RPMI8226 (cell line): Measurements from ENCODE around the gene FBXO2.

Experiments
- DNase-seq: peaks from one replicate; pipeline ENCODE4 v3.0.0-alpha.2; 2015

Gene FBXO2, protein sequence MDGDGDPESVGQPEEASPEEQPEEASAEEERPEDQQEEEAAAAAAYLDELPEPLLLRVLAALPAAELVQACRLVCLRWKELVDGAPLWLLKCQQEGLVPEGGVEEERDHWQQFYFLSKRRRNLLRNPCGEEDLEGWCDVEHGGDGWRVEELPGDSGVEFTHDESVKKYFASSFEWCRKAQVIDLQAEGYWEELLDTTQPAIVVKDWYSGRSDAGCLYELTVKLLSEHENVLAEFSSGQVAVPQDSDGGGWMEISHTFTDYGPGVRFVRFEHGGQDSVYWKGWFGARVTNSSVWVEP

DNA sequence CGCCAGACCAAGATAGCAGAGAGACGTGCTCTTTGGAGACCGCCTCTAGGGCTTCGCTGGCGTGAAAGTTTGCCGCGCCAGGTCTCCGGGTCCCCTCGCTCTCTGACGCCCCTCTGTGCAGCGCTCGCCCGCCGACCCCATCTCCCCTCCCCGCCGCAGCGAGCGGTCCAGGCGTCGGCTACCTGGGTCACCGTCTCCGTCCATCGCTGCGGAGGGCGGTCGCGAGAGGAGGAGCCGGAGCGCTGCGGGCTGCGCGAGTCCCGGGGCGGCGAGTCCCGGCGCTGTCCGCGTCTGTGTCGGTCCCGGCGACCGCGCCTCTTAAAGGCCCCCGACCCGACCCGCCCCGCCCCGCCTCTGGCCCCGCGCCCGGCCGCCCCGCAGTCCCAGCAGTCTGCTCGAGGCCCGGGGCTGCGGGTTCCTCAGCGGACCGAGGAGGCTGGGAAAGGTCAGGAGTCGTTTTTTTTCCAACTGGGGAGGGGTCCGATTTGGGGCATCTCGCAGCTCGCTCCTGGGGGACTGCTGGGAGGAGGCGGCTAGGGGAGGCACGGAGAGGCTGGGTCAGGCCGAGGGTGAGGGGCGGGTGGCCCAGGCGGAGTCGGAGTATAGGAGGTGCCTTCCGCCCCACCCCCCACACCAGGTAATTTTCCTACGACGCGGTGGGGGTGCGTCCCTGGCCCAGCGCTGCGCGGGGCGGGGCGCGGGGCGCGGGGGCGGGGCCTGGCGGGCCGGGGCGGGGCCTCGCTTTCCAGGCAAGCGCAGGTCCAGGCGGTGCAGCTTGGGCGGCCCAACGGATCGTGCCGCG lies at the start of gene FBXO2, which contains the start of gene FBXO44:
FBXO2 (minus strand) TSS at position 293 of the 802 bp plus-strand sequence; CDS start at position 204, 89 bp downstream.
FBXO44 (plus strand) TSS at position 741 of the 802 bp plus-strand sequence. CDS start 959 bp downstream, outside the sequence.
- peak; percentile 64 for DNase-seq

GRCh38 chr1:11703357-11704193 lies 49.3 kb upstream of the FBXO2 start:
- no peak for DNase-seq

GRCh38 chr1:11701981-11702803 lies 48.0 kb upstream of the FBXO2 start:
- DNase-seq = no peak

GRCh38 chr1:11701551-11701961 lies 47.3 kb upstream of the FBXO2 start:
- DNase-seq = no peak

- DNase-seq = no peak
Measured at GRCh38 chr1:11700601-11701467, 46.6 kb upstream of the FBXO2 start.

- DNase-seq = no peak
Measured at GRCh38 chr1:11697893-11698210, 43.6 kb upstream of the FBXO2 start.

GRCh38 chr1:11697188-11697892 lies 43.1 kb upstream of the FBXO2 start:
- DNase-seq = no peak

- no peak for DNase-seq
Measured at GRCh38 chr1:11695861-11696260, 41.6 kb upstream of the FBXO2 start.

DNA sequence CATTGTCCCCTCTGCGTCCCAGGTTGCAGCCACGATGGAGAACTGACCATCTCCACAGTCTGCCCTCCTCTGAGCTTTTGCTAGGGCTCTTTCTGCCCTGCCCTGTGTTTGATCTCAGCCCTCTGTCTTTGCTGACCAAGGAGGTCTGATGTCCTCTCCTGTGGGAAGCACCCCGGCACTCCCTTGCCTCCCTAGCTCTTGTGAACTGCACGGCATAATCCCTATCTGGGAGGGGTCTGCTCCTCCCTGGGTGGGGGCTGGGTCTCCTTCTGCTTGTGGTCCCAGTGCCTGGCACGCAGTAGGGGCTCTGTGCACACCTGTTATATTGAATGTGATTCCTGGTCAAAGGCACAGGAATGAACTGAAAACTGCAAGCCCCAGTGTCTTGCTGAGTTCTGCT lies 39.7 kb upstream of the FBXO2 start:
- no peak for DNase-seq

DNA sequence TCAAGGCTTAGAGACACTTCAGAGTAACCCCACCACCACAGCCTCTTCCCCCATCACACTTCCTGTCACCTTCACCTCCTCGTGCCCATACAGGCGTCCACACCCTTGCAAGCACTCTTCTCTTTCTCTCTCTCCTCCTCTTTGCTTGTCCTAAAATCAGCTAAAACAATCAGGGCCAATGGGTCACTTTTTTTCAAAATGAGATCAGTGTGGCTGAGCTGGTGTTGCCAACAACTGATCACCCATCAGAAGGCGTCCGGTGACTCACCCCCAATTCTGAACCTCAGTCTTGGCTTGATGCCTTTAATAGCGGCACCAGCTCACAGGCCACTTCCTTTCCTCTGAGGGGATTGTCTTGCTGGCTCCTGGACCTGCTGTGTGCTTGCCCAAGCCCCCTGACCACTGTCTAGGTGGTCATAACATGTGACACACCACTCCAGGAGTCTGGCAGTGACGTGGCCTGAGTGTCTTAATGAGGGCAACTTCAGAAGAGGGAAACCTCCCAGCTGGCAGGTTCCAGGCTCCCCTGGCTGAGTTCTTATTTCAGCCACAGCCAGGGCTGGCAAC lies 38.9 kb upstream of the FBXO2 start:
- DNase-seq = peak; percentile 76

GRCh38 chr1:11691928-11692711 lies 37.9 kb upstream of the FBXO2 start:
- DNase-seq = no peak

DNA sequence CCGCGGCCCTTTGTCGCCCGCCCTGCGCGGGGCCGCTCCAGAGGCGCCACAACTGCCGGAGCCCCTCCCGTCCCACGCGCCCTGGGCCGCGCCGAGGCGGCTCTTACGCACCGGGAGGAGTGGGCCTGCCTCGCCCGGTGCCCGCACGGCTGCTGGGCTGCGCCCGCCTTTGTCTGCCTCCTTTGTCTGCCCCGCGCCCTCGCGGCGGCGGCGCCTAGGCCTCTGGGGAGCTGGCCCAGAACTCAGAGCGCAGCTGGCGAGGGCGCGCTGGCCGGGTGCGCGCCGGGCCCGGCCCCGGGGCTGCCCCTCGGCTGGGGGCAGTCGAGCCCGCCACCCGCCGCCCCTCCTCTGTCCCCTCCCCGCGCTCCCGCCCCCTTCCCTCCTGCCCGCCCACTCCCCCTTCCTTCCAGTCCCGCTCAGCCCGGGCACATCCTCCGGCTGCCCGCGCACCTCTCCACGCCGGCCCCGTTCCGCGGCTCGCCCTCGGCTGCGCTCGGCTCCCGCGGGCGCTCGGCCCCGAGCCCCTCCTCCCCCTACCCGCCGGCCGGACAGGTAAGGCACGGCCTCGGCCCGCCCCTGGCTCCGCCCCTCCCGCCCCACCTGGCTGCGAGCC lies 37.2 kb upstream of the FBXO2 start, which contains the start of gene DRAXIN:
DRAXIN (plus strand) TSS at position 409 of the 613 bp plus-strand sequence. CDS start 14,549 bp downstream, outside the sequence.
- DNase-seq = peak; percentile 24

DNA sequence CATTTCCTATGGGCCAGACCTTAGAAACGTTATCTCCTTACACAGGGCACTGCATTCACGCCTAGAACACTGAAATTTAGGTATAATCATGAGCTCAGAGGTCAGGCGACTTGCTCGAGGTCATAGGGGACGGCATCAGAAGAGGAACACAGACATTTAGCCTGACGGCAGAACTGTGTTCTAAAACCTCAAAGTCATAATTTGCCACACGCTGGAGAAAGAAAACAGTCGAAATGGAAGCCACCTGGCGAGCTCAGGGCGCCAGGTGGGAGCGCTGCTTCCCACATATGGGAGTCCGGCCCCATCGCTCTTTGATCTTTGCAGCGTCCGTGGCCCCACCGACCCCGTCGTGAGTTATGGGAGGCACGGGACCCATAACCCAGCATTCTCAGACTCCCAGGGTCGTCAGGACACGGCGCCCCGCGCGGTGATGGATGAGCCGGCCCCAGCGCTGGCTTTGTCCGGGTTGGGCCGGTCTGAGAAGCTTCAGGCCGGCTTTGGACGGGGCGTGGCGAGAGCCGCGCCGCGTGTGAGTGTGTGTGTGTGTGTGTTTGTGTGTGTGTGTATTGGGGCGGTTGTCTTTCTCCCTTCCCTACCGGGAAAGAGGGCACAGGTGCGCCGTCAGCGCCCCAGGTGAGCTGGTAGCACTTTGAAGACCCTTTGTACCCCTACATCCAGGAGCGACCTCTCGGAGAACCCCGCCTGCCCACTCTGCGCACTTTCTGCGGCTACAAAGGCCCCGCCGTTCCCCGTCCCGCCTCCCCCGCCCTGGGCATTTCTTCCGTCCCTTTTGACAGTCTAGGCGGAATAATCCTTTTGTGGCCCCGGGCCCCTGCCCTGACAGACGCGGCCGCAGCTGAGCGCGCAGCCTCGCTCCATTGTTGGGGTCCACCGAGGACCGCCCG lies 36.4 kb upstream of the FBXO2 start:
- peak; percentile 52 for DNase-seq

DNA sequence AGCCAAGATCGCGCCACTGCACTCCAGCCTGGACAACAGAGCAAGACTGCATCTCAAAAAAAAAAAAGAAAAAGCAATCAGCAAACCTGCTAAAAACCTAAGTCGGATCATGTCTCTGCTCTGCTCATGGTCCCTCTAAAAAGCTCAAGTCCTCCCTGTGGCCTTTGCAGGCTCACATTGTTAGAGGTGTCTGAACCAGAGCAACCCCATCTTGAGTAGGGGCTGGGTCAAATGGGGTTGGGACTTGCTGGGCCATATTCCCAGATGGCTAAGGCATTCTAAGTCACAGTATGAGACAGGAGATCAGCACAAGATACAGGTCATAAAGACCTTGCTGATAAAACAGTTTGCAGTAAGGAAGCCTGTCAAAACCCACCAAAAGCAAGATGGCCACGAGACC lies 34.3 kb upstream of the FBXO2 start:
- DNase-seq = no peak

DNA sequence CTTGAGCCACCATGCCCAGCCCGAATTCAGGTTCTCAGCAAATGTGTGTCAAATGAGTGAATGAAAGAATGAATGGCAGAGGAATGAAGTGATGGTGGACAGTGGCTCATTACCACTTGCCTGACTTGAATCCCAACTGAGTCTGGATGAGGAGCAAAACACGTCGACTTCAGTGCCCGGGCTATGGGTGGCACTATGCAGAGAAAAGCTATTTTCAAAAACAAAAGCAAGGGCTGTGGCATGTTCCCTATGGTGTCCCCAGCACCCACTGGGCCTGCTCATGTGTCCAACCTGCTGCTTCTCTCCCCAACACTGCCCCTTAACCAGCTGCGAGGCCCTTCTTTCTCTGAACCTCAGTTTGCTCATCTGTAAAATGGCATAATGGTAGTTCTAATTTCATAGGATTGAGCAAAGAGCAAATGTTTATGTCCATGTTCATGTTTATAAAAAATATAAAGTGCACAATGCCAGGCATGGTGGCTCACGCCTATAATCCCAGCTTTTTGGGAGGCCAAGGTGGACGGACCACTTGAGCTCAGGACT lies 31.1 kb upstream of the FBXO2 start:
- DNase-seq = no peak

- no peak for DNase-seq
Measured at GRCh38 chr1:11684070-11684469, 29.8 kb upstream of the FBXO2 start.

- DNase-seq = no peak
Measured at GRCh38 chr1:11682799-11683198, 28.6 kb upstream of the FBXO2 start.
